GM12878 (cell line): ENCODE measurements around the gene GLI2. TPM values are rescaled to one million over a fixed set of nuclear protein-coding genes. Genes with fewer than 3 reads are reported as not detected.

ENCODE experiments used
- ATAC-seq: fragments of 200-7000 bp; cut with Tn5 transposase; 3 replicates; pipeline ENCODE4 v1.9.1; 2020; ENCODE audit warnings: mild to moderate bottlenecking, moderate library complexity
- BruUV-seq: library from RNA; stranded (reverse); fragments of 400-500 nt; replicated peaks from 2 replicates; lab custom pipeline; 2021; lab: Mats Ljungman, UMichigan
- CTCF ChIA-PET: fragments of 300-600 bp; sonication (Branson Sonifier 250); formaldehyde crosslinking; extraction: SDS; loops from one replicate; lab custom pipeline; 2021; ENCODE audit warnings: inconsistent platforms; lab: Yijun Ruan, JAX
- POLR2A ChIA-PET: fragments of 350-600 bp; formaldehyde crosslinking; extraction: SDS; loops from one replicate; lab custom pipeline; 2021; ENCODE audit warnings: inconsistent platforms; lab: Charles Lee
- RAD21 ChIA-PET: fragments of 300-600 bp; sonication (Branson Sonifier 250); formaldehyde crosslinking; loops from one replicate; lab custom pipeline; 2023; ENCODE audit warnings: antibody characterized with exemption; ENCODE audit not compliant: unreplicated experiment; lab: Charles Lee
- SMC1A ChIA-PET: fragments of 300-600 bp; sonication (Branson Sonifier 250); formaldehyde crosslinking; loops from one replicate; lab custom pipeline; 2023; ENCODE audit not compliant: unreplicated experiment, uncharacterized antibody; lab: Charles Lee
- DNase-seq: peaks from one replicate; pipeline ENCODE4 v3.0.0-alpha.2; 2011; ENCODE audit warnings: low read depth, low spot score
- FAIRE-seq: peaks from 3 replicates; lab custom pipeline; 2011; peaks lifted over from hg19 to GRCh38; lab: Jason Lieb, UNC
- H2AFZ ChIP-seq: 2 replicates; pipeline ENCODE4 v1.6.0; 2011; ENCODE audit warnings: low read depth, low read length, control low read depth; ENCODE audit not compliant: control insufficient read depth
- H3K27ac ChIP-seq: 2 replicates; pipeline ENCODE4 v1.5.1; 2011; ENCODE audit warnings: control low read depth; ENCODE audit not compliant: control insufficient read depth, insufficient read depth
- H3K27me3 ChIP-seq, 2 experiments: replicated peaks in 1 of 2; 2 replicates each; pipeline versions ENCODE4 v1.6.0 to v1.6.1; 2011; ENCODE audit warnings: low read length in 1 of 2; ENCODE audit not compliant: control insufficient read depth in 2 of 2, insufficient read depth in 2 of 2
- H3K36me3 ChIP-seq, 2 experiments: 2 replicates each; pipeline ENCODE4 v1.5.1; 2011; ENCODE audit warnings: low read length in 1 of 2; ENCODE audit not compliant: control insufficient read depth in 2 of 2, insufficient read depth in 2 of 2
- H3K4me1 ChIP-seq: 2 replicates; pipeline ENCODE4 v1.6.1; 2011; ENCODE audit warnings: mild to moderate bottlenecking, low read length, moderate library complexity, mixed read lengths; ENCODE audit not compliant: control insufficient read depth, insufficient read depth
- H3K4me2 ChIP-seq: 2 replicates; pipeline ENCODE4 v1.6.0; 2011; ENCODE audit warnings: control low read depth; ENCODE audit not compliant: control insufficient read depth, insufficient read depth
- H3K4me3 ChIP-seq: fragments of 200-600 bp; sonication (generic); 2 replicates; pipeline ENCODE4 v1.5.1; 2016
- H3K79me2 ChIP-seq: 2 replicates; pipeline ENCODE4 v1.6.0; 2011; ENCODE audit warnings: low read length; ENCODE audit not compliant: control insufficient read depth, insufficient read depth
- H3K9ac ChIP-seq: 2 replicates; pipeline ENCODE4 v1.8.0; 2011; ENCODE audit warnings: low read length, control low read depth, mixed read lengths; ENCODE audit not compliant: control insufficient read depth, insufficient read depth
- H3K9me3 ChIP-seq: replicated peaks from 3 replicates; pipeline ENCODE4 v1.5.1; 2011; ENCODE audit warnings: mild to moderate bottlenecking, low read length; ENCODE audit not compliant: control insufficient read depth, insufficient read depth
- H4K20me1 ChIP-seq: 2 replicates; pipeline ENCODE4 v1.6.0; 2011; ENCODE audit not compliant: control insufficient read depth, insufficient read depth
- BACH1 ChIP-seq: fragments of 450-650 bp; IDR thresholded peaks from 2 replicates; pipeline ENCODE4 v1.6.1; 2017; ENCODE audit warnings: mild to moderate bottlenecking, borderline replicate concordance
- E2F4 ChIP-seq: IDR thresholded peaks from 2 replicates; pipeline ENCODE4 v1.6.1; 2012; ENCODE audit warnings: low read depth, low read length, improper control_type of control experiment
- E4F1 ChIP-seq: fragments of 450-650 bp; IDR thresholded peaks from 2 replicates; pipeline ENCODE4 v1.6.1; 2018; ENCODE audit warnings: borderline replicate concordance, mild to moderate bottlenecking; ENCODE audit not compliant: partially characterized antibody
- FOXM1 ChIP-seq: IDR thresholded peaks from 2 replicates; pipeline ENCODE4 v1.6.1; 2012; ENCODE audit warnings: low read depth, mild to moderate bottlenecking, inconsistent platforms, low read length, moderate library complexity
- GABPA ChIP-seq: IDR thresholded peaks from 2 replicates; pipeline ENCODE4 v1.6.1; 2014; ENCODE audit warnings: antibody characterized with exemption, low read depth, mild to moderate bottlenecking, inconsistent platforms
- HSF1 ChIP-seq: fragments of 150-350 bp; IDR thresholded peaks from 2 replicates; pipeline ENCODE4 v1.6.1; 2014; ENCODE audit warnings: mild to moderate bottlenecking, low read depth, low read length
- IRF3 ChIP-seq: fragments of 450-650 bp; IDR thresholded peaks from 2 replicates; pipeline ENCODE4 v1.6.1; 2014; ENCODE audit warnings: mild to moderate bottlenecking
- NFYA ChIP-seq: IDR thresholded peaks from 2 replicates; pipeline ENCODE4 v1.6.1; 2011; ENCODE audit warnings: low read depth, mild to moderate bottlenecking, low read length, improper control_type of control experiment, borderline replicate concordance
- NFYB ChIP-seq: IDR thresholded peaks from 2 replicates; pipeline ENCODE4 v1.6.1; 2011; ENCODE audit warnings: low read depth, mild to moderate bottlenecking, low read length, improper control_type of control experiment, moderate library complexity; ENCODE audit not compliant: insufficient read depth
- POLR2A ChIP-seq: IDR thresholded peaks from 2 replicates; pipeline ENCODE4 v1.6.1; 2011; ENCODE audit warnings: low read depth, mild to moderate bottlenecking, low read length
- POLR2AphosphoS2 ChIP-seq: IDR thresholded peaks from 2 replicates; pipeline ENCODE4 v1.6.1; 2011; ENCODE audit warnings: low read depth, mild to moderate bottlenecking, low read length, improper control_type of control experiment, moderate library complexity
- SIN3A ChIP-seq: IDR thresholded peaks from 2 replicates; pipeline ENCODE4 v1.6.1; 2012; ENCODE audit warnings: low read depth, low read length, improper control_type of control experiment
- SP1 ChIP-seq: IDR thresholded peaks from one replicate; pipeline ENCODE4 v1.6.1; 2011; ENCODE audit warnings: low read depth, low read length
- STAT3 ChIP-seq: IDR thresholded peaks from 2 replicates; pipeline ENCODE4 v1.6.1; 2011; ENCODE audit warnings: low read depth, low read length, improper control_type of control experiment
- ZBTB4 ChIP-seq: fragments of 450-650 bp; formaldehyde crosslinking; IDR thresholded peaks from 2 replicates; pipeline ENCODE4 v1.4.0; 2022; ENCODE audit warnings: mild to moderate bottlenecking, moderate library complexity
- WGBS: methylation state at CpG from one replicate; pipeline ENCODE4 v1.1.6; 2016; ENCODE audit warnings: low lambda C conversion rate; ENCODE audit not compliant: insufficient replicate concordance, insufficient coverage; ENCODE audit errors: missing lambda C conversion rate; 5-methylcytosine and 5-hydroxymethylcytosine counted together
- in situ Hi-C: fragments of 300-500 bp; cut with MboI; formaldehyde crosslinking; loops from 9 replicates; pipeline ENCODE4 v1.14.3; 2018; ENCODE audit warnings: mixed read lengths
- intact Hi-C: fragments of 100-400 bp; cut with micrococcal nuclease; formaldehyde crosslinking; loops from one replicate; pipeline ENCODE4 v1.14.2; 2022; ENCODE audit not compliant: unreplicated experiment
- polyA plus RNA-seq, 11 experiments: library from polyadenylated mRNA; depleted of rRNA in 4 of 11; unstranded in 6 of 11; stranded (reverse) in 5 of 11; fragments of >200 nt; fragmentation: Nextera tagmentation in 4 of 11; fragmentation: Illumina TruSeq in 1 of 11; extraction: Ambion mirVana in 4 of 11; extraction: Trizol in 1 of 11; gene quantifications; 1 replicate in 1 of 11; 2 replicates in 10 of 11; pipeline versions ENCODE4 v1.2.1 to v1.2.3, GENCODE V29; 2011 to 2016; ENCODE audit warnings: inconsistent platforms in 2 of 11, missing spikeins in 2 of 11, low read depth in 1 of 11
- total RNA-seq, 4 experiments: library from RNA; depleted of rRNA in 3 of 4; stranded (reverse); fragments of >200 nt in 3 of 4; fragmentation: Illumina TruSeq in 1 of 4; extraction: Trizol in 1 of 4; gene quantifications; 2 replicates each; pipeline versions ENCODE4 v1.2.1 to v1.2.3, GENCODE V29; 2013 to 2021

Gene GLI2
- total and polyA plus RNA-seq, 10 of the 15 experiments (the other 5 are each of a cell fraction or from before 2014, with no cell fraction given): 0.01 TPM; not detected in 9

GRCh38 chr2:120703330-120703994 is 32.2 kb upstream of the GLI2 start:
- POLR2A ChIA-PET: no interaction called here
- RAD21 ChIA-PET: no interaction called here
- in situ Hi-C loops: no loop called here
- Histone ChIP-seq H4K20me1 (no peaks in the 10 kb centered on the region; the same call in 1 of the 2 replicates), H3K9ac (no peak overlapping the region), H3K27me3 (peaks cover 0 to 2% of the 10 kb centered on the region in 2 experiments; a peak in 3 of 4 replicates), H3K36me3 (no peaks in the 10 kb centered on the region), H3K4me1 (no peaks in the 10 kb centered on the region), H2AFZ (no peak overlapping the region), H3K4me2 (no peak overlapping the region), H3K27ac (no peak overlapping the region), H3K79me2 (no peaks in the 10 kb centered on the region), H3K9me3 (no peaks in the 10 kb centered on the region), H3K4me3 (no peak overlapping the region)
- no peak for ATAC-seq
- no peak for DNase-seq
- FAIRE-seq: no peak
- intact Hi-C loops: no loop called here
- CTCF ChIA-PET: no interaction called here
- no TSS peak for BruUV-seq
- SMC1A ChIA-PET: no interaction called here
- WGBS: 2% methylated on average over 4 of the region's 4 CpGs
- TF ChIP-seq NFYA: no peak
- TF ChIP-seq STAT3: no peak
- TF ChIP-seq FOXM1: no peak
- TF ChIP-seq GABPA: no peak
- TF ChIP-seq ZBTB4 (CRISPR knock-in tag): no peak
- no peak for TF ChIP-seq BACH1
- TF ChIP-seq POLR2AphosphoS2: no peak
- no peak for TF ChIP-seq SP1
- TF ChIP-seq E2F4: no peak
- TF ChIP-seq IRF3: no peak
- TF ChIP-seq E4F1: no peak
- TF ChIP-seq HSF1: no peak
- TF ChIP-seq NFYB: no peak
- no peak for TF ChIP-seq SIN3A
- no peak for TF ChIP-seq POLR2A
